ENCODE measurements around the gene HYAL1. TPM values are rescaled to one million over a fixed set of nuclear protein-coding genes. Genes with fewer than 3 reads are reported as not detected.
"Not testable (repeated sequence)": the region's sequence is repeated elsewhere in the genome, so short reads cannot be mapped to it uniquely, and the experiment has no call there.

HYAL1 gene
- total RNA-seq, 1 donor from 2014 or later, result 0.41 TPM

DNA sequence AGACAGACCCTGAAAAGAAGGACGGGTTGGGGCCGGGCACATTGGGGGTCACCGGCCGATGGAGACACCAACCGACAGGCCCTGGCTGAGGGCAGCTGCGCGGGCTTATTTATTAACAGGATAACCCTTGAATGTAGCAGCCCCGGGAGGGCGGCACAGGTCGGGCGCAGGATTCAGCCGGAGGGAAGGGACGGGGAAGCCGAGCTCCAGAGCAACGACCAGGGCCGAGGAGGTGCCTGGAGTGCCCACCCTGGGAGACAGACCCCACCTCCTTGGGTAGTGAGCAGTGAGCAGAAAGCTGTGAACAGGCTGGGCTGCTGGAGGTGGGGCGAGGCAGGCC, 26.6 kb downstream of the HYAL1 start:
- DNase-seq (ENCODE audit: low spot score in 2 of 2), result no peak
- no peak for FAIRE-seq

DNA sequence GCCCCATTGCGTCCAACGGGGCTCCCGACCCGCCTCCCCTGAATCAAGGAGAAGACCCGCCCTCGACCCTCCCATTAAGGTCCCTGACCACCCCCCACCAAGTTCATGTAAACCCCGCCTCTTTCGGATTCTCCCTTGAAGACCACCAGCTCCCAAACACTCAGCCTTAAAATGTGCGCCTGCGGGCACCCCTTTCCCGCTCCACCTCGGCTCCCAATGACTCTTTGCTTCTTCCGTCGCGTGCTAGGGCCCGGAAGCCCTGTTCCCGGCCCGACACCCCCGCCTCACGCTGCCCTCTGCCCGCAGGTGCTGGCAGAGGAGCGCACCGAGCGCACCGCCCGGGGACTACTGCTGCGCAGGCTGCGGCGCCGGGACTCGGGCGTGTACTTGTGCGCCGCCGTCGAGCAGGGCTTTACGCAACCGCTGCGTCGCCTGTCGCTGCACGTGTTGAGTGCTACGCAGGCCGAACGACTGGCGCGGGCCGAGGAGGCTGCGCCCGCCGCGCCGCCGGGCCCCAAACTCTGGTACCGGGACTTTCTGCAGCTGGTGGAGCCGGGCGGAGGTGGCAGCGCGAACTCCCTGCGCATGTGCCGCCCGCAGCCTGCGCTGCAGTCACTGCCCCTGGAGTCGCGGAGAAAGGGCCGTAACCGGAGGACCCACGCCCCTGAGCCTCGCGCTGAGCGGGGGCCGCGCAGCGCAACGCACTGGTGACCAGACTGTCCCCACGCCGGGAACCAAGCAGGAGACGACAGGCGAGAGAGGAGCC, 27.2 kb downstream of the HYAL1 start:
- DNase-seq (ENCODE audit: low spot score in 2 of 2) (peak in 1 of 2 donors; percentile 34), FAIRE-seq (no peak)

GRCh38 chr3:50275141-50275995, 28.0 kb downstream of the HYAL1 start:
- DNase-seq (ENCODE audit: low spot score in 2 of 2), result peak in 1 of 2 donors; percentile 49

DNA sequence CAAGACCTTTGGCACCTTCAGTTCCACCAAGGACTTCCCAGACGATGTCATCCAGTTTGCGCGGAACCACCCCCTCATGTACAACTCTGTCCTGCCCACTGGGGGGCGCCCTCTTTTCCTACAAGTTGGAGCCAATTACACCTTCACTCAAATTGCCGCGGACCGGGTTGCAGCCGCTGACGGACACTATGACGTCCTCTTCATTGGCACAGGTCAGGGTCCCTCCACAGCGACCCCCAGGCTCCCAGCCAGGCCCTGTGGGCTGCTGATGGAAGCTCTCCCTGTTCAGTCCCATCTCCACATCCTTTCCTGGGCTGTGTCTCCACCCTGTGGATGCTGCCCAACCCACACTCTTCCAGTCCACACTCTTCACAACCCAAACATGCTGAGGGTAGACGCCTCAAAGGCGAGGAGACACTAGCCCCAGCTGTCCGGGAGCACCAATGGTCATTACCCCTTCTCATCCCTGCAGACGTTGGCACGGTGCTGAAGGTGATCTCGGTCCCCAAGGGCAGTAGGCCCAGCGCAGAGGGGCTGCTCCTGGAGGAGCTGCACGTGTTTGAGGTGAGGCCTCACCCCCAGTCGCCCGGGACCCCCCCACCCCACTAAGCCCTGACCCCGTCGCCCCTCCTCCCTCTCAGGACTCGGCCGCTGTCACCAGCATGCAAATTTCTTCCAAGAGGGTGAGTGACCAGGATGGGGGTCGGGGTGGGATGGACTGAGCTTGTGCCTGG, 28.8 kb downstream of the HYAL1 start:
- FAIRE-seq (no peak), DNase-seq (ENCODE audit: low spot score in 2 of 2) (peak; percentile 69 to 73)

More at GRCh38 chr3:50275141-50275995, 28.0 kb downstream of the HYAL1 start:
- FAIRE-seq, result no peak

- FAIRE-seq (no peak), DNase-seq (ENCODE audit: low spot score in 2 of 2) (peak in 1 of 2 donors; percentile 40)
Observed at GRCh38 chr3:50273689-50274065, 29.7 kb downstream of the HYAL1 start.

GRCh38 chr3:50272911-50273688, 30.3 kb downstream of the HYAL1 start:
- peak; percentile 95 to 96 for DNase-seq (ENCODE audit: low spot score in 2 of 2)

GRCh38 chr3:50272538-50272910, 30.9 kb downstream of the HYAL1 start:
- DNase-seq (ENCODE audit: low spot score in 2 of 2); FAIRE-seq: not testable (repeated sequence)

More at GRCh38 chr3:50272911-50273688, 30.3 kb downstream of the HYAL1 start:
- no peak for FAIRE-seq

DNA sequence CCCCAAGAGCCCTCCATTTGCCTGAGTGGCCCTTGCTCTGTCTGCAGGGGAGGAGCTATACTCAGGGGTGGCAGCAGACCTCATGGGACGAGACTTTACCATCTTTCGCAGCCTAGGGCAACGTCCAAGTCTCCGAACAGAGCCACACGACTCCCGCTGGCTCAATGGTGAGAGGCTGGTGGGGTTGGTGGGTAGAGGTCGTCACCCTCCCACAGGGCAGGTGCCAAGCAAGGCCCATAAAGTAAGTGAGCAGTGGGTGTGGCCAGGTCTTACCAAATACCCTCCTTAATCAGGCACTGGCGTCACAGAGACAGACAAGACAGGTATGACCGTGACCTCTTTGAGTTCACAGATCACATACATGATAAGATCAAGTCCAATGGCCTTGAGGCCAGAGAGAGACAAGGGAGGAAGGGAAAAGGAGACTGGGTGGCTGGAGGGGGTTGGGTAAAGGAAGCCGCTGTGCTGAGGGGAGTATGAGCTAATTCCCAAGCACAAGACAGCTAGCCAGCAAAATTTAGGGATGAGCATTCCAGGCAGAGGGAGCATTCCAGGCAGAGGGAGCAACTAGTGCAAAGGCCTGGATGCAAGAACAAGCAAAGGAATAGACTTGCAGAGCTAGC, 31.9 kb downstream of the HYAL1 start:
- no peak for FAIRE-seq
- no peak for DNase-seq (ENCODE audit: low spot score in 2 of 2)

DNA sequence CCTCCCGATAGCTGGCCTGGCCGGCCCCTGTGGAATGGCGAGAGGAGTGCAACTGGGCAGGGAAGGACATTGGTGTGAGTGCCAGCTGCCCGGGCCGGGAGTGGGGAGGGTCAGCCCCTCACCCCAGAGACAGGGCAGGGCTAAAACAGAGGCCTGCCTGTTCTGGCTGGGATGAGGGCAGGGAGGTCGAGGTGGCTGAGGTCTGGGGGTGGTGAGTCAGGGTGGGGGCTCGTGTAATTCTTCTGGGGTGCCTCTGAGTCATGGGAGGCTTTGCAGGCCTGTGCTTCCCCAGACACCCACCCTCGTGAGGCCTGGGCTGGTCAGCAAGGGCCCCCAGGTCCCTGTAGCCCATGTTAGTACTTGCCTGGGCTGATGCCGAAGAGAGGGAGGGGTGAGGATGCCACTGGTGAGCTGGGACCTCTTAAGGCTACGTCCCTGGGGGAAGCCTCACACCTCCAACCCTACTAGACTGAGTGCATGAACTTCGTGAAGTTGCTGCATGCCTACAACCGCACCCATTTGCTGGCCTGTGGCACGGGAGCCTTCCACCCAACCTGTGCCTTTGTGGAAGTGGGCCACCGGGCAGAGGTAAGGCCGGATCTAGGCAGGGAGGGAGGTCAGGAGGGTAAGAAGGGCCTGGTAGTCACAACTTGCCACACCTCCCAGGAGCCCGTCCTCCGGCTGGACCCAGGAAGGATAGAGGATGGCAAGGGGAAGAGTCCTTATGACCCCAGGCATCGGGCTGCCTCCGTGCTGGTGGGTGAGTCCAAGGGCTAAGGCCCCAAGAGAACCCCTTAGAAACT, 32.8 kb downstream of the HYAL1 start:
- FAIRE-seq, result no peak
- DNase-seq (ENCODE audit: low spot score in 2 of 2), result peak in 1 of 2 donors; percentile 43

DNA sequence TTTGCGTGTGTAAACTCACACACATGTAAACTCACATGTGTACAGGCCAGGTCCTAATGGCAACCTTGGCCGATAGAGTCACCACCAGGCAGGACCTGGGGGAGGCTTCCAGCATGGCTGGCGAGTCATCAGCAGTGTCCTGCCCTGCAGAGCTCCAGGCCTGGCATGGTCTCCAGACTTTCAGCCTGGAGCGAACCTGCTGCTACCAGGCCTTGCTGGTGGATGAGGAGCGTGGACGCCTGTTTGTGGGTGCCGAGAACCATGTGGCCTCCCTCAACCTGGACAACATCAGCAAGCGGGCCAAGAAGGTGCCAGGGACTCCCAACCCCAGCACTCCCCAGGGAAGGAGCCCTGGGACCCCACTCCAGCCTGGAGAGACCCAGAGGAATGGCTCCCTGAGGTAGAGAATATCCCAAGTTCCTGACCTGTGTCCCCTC, 33.4 kb downstream of the HYAL1 start:
- DNase-seq (ENCODE audit: low spot score in 2 of 2), result no peak
- no peak for FAIRE-seq

DNA sequence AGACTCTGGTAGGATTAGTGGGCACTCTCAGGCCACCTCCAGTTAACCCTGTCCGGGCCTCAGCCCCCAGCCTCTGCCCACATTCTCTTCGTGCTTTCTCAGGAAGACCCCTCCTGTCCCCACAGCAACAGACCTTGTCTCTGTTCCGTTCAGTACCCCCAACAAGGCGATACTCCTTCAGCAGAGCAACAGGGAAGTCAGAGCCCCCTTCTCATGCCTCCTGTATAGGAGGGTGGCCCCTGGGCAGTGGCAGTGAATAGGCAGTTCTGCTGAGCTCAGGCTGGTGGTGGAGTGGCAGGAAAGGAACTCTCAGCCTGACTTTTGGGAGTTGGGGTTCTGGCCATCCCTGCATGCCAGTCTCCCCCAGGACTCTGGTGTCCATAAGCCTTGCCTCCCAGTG, 33.9 kb downstream of the HYAL1 start:
- no peak for FAIRE-seq
- DNase-seq (ENCODE audit: low spot score in 2 of 2), result no peak

DNA sequence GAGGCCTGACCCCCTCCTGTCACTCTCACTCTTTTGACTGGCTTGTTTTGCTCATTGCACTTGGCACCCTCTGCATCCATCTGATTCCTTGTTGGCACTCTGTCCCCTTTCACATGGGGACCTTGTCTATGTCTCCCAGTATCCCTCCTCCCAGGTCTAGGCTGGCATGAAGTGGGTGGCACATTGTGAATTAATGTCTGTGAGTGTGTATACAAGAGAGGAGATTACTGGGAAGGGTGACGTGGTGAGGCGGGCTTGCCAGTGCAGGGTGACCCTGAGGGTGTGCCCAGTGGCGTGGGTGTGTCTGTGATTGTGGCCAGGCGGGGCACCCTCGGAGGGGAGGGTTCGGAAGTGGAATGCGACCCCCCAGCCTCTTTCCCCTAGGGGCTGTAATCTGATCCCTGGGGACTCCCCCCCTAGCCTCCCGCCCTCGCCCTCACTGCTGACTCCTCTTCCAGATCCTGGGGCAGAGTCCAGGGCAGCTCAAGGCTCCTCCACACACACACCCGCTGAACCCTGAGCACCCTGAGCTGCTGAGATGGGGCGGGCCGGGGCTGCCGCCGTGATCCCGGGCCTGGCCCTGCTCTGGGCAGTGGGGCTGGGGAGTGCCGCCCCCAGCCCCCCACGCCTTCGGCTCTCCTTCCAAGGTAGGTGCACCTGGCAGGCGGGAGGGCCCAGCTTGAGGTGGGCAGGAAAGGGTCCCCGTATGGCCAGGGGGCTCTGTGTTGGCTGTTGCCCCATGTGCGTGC, 34.5 kb downstream of the HYAL1 start, which contains the start of gene SEMA3B:
Gene SEMA3B, plus strand, starts transcription at position 445 of the 749 bp plus-strand sequence. Its CDS starts 94 bp downstream, at position 539.
- FAIRE-seq (no peak), DNase-seq (ENCODE audit: low spot score in 2 of 2) (peak in 1 of 2 donors; percentile 63)

GRCh38 chr3:50268276-50268675, 35.1 kb downstream of the HYAL1 start:
- no peak for DNase-seq (ENCODE audit: low spot score in 2 of 2)
- FAIRE-seq, result no peak

- FAIRE-seq (no peak), DNase-seq (ENCODE audit: low spot score in 2 of 2) (peak; percentile 65 to 71)
Observed at GRCh38 chr3:50267280-50267913, 36.0 kb downstream of the HYAL1 start.

DNA sequence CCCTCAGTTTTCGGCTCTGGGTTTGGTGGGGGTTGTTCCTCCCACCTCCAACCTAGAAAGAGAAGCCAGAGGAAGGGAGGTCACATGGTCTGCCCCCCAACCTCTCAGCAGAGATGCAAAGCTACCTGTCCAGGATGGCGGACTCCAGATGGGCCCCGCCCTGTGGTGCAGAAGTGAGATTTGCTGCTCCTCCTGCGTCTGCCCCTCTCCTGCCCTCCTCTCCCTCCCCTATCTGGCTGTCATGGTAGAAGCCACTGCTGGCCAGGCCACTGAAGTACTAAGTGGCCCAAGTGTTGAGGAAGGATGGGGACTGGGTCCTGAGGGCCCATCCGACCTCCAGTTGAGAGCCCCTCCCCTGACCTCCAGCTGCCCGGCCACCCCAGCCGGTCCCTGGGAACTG, 36.5 kb downstream of the HYAL1 start:
- FAIRE-seq, result no peak

DNA sequence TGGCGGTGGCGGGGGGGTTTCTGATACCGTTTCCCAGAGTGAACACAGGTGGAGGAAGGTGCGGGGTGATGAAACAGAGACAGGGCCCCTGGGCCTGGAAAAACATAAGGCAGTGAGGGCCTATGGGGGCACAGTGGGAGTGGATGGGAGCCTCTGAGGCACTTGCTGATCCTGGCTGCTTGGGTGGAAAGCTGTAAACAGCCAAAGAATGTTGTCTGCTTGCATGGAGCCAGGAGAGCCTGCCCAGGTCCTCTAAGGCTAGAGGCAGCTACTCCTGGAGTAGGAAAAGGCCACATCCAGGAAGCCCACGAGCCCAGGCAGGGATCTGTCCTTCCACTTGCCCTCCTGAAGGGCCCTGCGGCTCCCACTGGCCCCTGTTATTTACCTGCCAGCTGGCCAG, 37.4 kb downstream of the HYAL1 start:
- FAIRE-seq (no peak), DNase-seq (ENCODE audit: low spot score in 2 of 2) (no peak)

More for the DNA sequence above, 36.5 kb downstream of the HYAL1 start:
- no peak for DNase-seq (ENCODE audit: low spot score in 2 of 2)

- DNase-seq (ENCODE audit: low spot score in 2 of 2) (no peak), FAIRE-seq (no peak)
Observed at GRCh38 chr3:50265571-50265970, 37.8 kb downstream of the HYAL1 start.

All from frontal cortex (tissue), 4 donors.